HG02759 (cell line): ENCODE measurements around the gene CBL.
"Not testable (repeated sequence)": the region's sequence is repeated elsewhere in the genome, so short reads cannot be mapped to it uniquely, and the experiment has no call there.

Experiments used
- ATAC-seq: cut with Tn5 transposase; IDR thresholded peaks from one replicate; pipeline ENCODE4 v1.9.1; 2021; ENCODE audit warnings: mild to moderate bottlenecking, moderate library complexity; ENCODE audit not compliant: unreplicated experiment

The CBL gene

GRCh38 chr11:119209186-119209585 is 3.0 kb downstream of the CBL start:
- ATAC-seq, result no peak

GRCh38 chr11:119210050-119210449 is 3.9 kb downstream of the CBL start:
- no peak for ATAC-seq

- ATAC-seq, result no peak
These were observed 12.2 kb downstream of the CBL start for GRCh38 chr11:119218141-119218878.

- ATAC-seq, result no peak
These were observed 16.2 kb downstream of the CBL start for GRCh38 chr11:119222308-119222707.

GRCh38 chr11:119222891-119223290 is 16.8 kb downstream of the CBL start:
- no peak for ATAC-seq

- no peak for ATAC-seq
These were observed 17.7 kb downstream of the CBL start for GRCh38 chr11:119223856-119224255.

GRCh38 chr11:119228535-119229287 is 22.6 kb downstream of the CBL start:
- not testable (repeated sequence) for ATAC-seq

GRCh38 chr11:119229288-119229672 is 23.1 kb downstream of the CBL start:
- no peak for ATAC-seq

- no peak for ATAC-seq
These were observed 23.6 kb downstream of the CBL start for GRCh38 chr11:119229741-119230140.

GRCh38 chr11:119236490-119236889 is 30.4 kb downstream of the CBL start:
- ATAC-seq, result no peak

- no peak for ATAC-seq
These were observed 30.8 kb downstream of the CBL start for GRCh38 chr11:119236891-119237290.

GRCh38 chr11:119237515-119237914 is 31.4 kb downstream of the CBL start:
- ATAC-seq, result no peak

GRCh38 chr11:119248750-119249670 is 42.9 kb downstream of the CBL start:
- ATAC-seq, result no peak

GRCh38 chr11:119249671-119250010 is 43.5 kb downstream of the CBL start:
- ATAC-seq, result no peak

GRCh38 chr11:119251114-119251513 is 45.0 kb downstream of the CBL start:
- ATAC-seq, result no peak

GRCh38 chr11:119254239-119254638 is 48.1 kb downstream of the CBL start:
- ATAC-seq, result no peak

GRCh38 chr11:119258180-119258579 is 52.0 kb downstream of the CBL start:
- no peak for ATAC-seq

- no peak for ATAC-seq
These were observed 52.8 kb downstream of the CBL start for GRCh38 chr11:119258983-119259382.

GRCh38 chr11:119262668-119263351 is 56.7 kb downstream of the CBL start:
- no peak for ATAC-seq

- no peak for ATAC-seq
These were observed 57.3 kb downstream of the CBL start for GRCh38 chr11:119263352-119263940.
